H54 (cell line): ENCODE measurements around the gene GPC6.

ENCODE experiments used
- DNase-seq: peaks from one replicate; pipeline ENCODE4 v3.0.0; 2011; ENCODE audit warnings: low spot score, mixed read lengths; ENCODE audit not compliant: insufficient read length
- FAIRE-seq: peaks from 3 replicates; lab custom pipeline; 2011; peaks lifted over from hg19 to GRCh38; lab: Jason Lieb, UNC
- POLR2A ChIP-seq: IDR thresholded peaks from 2 replicates; pipeline ENCODE4 v1.6.1; 2011; ENCODE audit warnings: low read depth, mild to moderate bottlenecking, low read length

The GPC6 gene

DNA sequence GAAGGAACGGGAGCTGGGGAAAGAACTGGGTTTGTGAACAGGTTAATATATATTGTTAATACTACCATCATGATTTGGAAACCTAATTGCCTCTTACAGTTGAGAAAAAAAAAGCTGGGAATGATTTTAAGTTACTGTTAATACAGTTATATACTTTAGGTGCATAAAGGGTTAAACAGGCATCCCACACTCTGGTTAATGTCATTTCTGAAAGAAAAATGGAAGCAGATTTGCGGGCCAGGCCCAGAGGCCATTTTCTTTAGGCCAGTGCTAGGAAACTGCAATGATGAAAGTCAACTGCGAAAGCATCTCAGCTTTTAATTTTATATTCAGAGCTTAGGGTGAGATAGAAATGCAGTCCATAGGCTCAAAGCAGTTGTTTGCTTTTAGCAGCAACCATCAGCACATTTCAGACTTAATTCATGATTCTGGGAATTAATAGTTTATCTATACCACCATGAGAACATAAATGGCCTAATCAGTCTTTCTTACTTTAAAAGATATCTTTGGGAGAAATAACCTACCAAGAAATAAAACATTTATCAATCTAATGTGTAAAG is 592.8 kb downstream of the GPC6 start:
- FAIRE-seq: no peak
- no peak for TF ChIP-seq POLR2A
- no peak for DNase-seq

DNA sequence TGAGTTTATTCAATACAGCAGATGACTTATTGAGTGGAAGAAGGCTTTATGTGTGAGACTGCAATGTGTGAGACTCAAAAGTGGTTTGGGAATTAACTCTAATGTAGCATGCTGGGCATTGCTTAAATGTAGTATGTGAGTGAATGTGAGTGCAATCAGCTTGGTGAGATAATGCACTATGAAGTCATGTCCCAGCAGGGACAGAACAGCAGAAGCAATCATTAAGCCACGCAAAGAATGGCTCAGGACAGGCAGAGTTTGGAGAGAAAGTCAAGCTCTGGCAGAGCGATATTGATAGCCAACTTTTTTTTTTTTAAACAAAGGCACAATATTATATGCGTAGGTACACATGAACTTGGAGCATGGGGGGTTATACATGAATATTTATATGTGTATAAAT is 597.7 kb downstream of the GPC6 start:
- no peak for TF ChIP-seq POLR2A
- FAIRE-seq (no peak), DNase-seq (no peak)

DNA sequence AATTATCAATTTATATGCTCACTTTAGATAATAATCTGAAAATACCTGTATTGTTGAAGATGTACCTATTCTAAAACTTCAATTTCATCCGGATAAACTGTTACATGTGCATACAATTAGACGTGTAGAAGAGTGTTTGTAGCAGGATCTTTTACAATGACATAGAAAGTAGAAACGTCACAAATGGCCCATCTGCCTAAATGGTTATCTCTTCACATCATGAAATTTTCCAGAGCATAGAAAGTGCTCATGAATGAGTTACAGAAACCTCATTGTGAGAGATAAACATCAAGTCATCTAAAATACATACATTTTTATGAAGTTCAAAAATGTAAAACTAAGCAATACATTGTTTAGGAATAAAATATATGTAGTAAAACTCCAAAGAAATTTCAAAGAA is 607.4 kb downstream of the GPC6 start:
- FAIRE-seq (peak; percentile 15), DNase-seq (no peak)
- TF ChIP-seq POLR2A: no peak

DNA sequence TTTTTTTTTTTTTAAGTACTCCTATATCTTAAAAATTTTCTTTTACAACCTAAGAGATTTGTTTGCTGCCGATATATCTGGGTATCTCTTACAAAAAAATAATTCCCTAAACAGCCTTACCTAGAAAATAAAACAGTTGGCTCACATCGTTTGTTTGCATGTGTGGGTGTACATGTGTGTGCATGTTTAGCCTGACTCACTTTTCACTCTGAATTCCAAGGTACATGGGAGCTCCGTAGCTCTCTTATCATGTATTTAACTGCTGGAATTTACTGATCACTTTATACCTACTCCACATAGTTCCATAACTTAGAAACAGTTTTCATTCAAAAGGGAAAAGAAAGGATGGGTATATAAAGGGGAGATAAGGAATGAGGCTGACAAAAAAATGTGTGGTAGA is 616.5 kb downstream of the GPC6 start:
- TF ChIP-seq POLR2A: no peak
- FAIRE-seq: peak; percentile 38
- no peak for DNase-seq

DNA sequence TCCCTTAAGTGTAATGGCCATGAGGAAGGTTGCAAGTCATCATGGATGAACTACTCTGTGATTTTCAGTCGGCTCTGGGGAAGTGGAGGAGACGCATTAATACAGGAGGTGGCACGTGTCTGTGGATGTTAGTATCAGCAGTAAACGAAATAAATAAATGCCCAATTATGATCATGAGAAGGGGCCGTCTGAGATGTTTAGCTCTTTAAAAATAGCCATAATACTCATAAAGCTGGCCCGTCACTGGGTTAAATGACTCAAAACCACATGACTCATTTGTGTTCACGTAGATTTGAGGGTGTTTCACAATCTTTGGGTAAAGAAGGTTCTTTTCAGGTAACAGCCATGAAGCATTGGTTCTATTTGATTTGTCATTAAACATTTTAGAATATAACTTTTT is 620.6 kb downstream of the GPC6 start:
- FAIRE-seq: peak; percentile 99
- peak; percentile 19 for DNase-seq

DNA sequence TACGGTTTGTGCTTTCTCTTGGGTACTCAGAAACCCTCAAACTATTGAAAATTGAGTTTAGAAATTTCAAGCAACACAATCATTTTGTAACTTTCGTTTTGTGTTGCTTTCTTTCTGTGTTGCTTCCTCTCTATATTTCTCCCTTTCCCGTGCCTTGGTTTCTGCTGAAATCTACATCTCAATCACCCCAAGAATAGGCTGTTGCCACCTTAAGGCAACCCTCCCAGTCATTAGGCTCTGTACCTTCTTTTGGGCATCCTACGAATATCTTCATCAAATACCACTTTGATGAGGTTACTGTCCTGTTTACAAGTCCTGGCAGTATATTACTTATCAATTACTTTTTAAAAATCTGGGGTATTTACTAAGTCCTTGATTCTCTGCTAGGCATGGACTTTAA is 621.6 kb downstream of the GPC6 start:
- DNase-seq (no peak), FAIRE-seq (no peak)
- TF ChIP-seq POLR2A: no peak

More for the DNA sequence above, 620.6 kb downstream of the GPC6 start:
- no peak for TF ChIP-seq POLR2A

DNA sequence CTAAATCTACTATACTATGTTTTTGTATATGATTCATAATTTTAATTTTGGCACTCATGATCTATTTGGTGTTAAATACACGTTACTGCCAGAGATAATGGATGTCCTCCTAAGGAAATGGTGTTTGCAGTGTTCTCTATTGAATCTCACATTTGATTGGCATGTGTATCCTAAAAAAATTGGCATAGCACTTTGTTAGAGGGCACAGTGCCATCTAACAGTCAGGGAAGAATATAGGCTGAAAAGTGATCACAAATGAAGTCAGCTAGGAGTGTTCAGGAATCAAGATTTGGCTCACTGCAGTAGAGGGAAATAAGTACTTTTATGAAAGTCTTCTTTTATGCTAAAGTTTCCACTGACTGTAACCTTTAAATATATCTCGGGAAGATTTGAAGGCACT is 624.6 kb downstream of the GPC6 start:
- FAIRE-seq: no peak
- DNase-seq: no peak
- no peak for TF ChIP-seq POLR2A

DNA sequence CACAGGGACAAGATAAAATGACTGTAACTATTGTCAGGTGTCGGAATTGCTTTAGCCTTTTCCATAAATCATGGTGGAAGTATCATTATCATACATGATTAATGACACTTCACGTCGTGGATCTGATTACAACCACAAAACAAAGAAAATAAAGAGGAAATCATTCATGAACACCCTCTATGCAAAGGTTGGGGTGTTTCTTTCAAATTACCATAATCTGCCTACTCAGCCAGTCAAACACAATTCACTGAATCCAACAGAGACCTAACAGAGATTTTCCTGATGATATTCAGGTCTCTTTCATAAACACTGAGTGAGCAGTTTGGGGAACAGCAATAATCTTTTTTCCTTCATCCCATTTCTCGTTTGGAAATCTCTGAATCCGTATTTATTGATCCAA is 627.3 kb downstream of the GPC6 start:
- DNase-seq (no peak), FAIRE-seq (peak; percentile 23)
- TF ChIP-seq POLR2A: no peak

DNA sequence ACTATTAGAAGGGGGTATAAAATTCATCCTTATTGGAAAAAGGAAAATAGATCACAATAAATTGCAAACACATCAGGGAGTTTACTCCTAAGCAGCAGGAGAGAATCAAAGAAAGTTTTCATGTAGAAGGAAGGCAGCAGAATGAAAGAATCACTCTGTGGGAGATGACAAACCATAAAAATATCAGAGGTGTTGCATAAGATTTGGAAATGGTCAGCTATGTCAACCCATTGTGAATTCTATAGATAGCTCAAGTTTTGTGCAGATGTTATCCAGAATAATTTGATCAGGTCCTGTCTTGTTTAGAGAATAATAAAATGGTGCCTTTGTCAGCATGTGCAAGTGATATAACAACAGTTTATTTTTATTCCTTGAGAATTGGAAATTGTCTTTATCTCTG is 630.5 kb downstream of the GPC6 start:
- DNase-seq (no peak), FAIRE-seq (peak; percentile 27)
- no peak for TF ChIP-seq POLR2A

DNA sequence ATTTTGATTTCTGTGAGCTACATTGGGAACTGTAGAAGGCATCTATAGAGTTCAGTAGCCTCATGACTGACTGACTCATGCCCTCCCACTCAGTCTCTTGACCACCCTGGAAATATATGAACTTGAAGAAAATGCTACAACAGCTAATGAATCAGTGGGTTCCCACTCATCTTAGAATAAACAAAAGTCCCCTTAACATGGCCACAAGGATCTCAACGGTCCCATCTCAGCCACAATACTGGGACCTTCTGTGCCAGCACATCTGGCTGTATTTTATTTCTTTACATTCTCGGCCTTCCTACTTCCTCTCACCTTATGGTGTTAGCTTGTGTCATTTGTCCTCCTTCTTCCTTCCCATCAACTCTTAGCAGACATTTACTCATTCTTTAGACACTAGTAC is 633.1 kb downstream of the GPC6 start:
- DNase-seq (no peak), FAIRE-seq (peak; percentile 64)
- TF ChIP-seq POLR2A: no peak

DNA sequence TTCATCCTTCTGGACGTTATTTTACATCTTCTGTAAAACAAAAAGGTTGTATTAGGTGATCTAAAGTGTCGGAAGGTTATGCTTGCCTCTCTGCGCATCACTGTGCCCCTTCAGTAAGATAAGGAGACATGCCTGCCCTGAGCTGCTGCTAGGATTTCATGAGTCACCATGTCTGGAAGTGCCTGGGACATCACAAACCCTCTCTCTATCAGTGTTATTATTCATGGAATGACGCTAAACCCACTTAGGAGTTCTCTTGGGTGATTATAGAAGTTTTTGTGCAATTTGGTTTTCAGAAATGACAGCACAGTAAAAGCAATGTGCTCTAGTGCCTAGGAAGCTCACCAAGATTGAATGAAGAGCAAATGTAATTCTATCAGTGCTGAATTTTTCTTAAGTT is 635.2 kb downstream of the GPC6 start:
- FAIRE-seq (peak; percentile 99), DNase-seq (no peak)
- no peak for TF ChIP-seq POLR2A

DNA sequence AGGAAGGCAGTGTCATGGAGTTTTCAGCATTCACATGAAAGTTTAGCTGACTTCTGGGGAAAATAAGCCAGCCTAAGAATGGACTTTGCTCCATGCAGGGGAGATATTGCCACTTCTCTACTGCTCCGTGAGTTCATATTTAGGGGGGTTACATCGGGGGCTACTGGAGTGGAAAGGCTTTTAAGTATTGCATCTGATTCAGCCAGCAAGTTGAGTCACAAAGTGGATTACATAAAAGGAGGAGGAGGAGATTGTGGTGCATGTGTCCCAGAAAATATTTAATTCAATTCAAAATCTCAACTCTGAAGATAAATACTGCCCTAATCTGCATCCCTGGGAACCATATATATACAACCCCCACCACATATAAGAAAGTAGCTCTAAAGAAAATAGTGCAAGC is 635.7 kb downstream of the GPC6 start:
- DNase-seq (no peak), FAIRE-seq (no peak)
- TF ChIP-seq POLR2A: no peak

DNA sequence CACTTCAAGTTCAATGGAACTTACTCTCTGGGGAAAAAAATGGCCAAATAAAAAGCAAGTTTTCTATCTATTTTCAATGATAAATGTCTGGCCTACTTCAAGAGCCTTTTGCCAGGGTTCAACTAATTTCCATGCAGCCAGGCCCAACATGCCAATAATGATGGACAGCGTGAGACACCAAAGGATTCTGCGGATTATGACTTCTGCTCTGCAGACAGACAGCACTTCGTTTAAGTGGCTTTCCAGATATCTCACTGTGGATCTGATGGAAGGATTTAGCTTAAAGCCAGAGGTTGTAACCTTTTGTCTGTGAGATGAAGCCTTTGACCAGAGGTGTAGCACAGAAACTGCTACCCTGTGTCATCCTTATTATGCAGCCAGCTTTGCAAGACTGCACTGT is 638.6 kb downstream of the GPC6 start:
- TF ChIP-seq POLR2A: no peak
- FAIRE-seq (peak; percentile 36), DNase-seq (no peak)

DNA sequence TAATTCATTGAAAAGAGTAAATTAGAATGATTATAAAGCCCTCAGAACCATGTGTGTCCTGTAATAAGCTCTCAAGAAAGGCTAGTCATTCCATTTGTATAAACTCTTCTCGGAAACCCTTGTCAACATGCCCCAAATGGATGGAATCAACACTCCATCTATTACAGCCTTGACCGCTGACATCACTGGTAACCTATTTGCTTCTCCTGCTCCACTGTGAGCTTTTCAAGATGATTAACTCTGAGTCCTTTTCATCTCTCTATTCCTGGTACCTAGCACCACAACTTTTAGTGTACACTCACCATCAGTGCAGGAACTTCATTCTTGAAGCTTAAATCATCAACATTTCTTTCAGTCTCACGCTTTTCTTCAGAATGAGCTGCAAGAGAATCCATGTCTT is 640.9 kb downstream of the GPC6 start:
- DNase-seq: no peak
- peak; percentile 6 for FAIRE-seq

DNA sequence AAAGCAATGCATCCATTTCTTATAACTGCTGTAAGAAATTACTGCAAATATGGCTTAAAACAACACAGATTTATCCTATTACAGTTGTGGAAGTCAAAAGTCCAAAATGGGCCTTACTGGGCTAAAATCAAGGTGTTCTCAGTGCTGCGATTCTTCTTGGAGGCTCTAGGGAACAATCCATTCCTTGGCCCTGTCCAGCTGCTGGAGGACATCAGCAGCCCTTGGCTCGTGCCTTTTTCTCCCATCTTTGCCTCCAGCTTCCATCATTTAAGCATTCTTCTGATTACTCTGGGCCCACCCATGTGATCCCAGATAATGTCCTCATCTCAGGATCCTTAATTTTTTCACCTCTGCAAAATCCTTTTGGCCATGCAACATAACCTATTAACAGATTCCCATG is 645.8 kb downstream of the GPC6 start:
- no peak for TF ChIP-seq POLR2A
- DNase-seq (no peak), FAIRE-seq (peak; percentile 57)

More for the DNA sequence above, 640.9 kb downstream of the GPC6 start:
- no peak for TF ChIP-seq POLR2A
